ENCODE results near the gene SLC47A2.

DNA sequence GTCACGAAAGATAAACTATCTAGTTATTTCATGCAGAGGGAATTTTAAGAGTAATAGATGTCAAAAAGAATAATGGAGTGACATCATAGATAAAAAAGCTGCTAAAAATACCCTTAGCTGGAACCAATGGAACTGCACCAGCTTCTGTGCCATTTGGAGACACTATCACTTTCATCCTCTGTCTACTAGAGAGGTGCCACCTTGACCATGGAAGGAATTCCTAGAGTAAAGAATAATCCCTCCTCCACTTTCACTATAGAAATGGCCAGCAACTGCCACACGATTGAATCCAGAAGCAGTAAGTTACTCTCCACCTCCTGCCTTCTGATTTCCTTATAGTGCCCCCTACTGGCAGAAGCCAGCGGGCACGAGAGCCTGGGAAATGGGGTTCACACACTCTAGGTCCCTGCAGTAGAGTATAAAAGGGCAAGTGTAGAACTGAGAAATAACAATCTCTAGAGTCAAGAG, 70.6 kb downstream of the SLC47A2 start:
- TF ChIP-seq, protein P1, sequence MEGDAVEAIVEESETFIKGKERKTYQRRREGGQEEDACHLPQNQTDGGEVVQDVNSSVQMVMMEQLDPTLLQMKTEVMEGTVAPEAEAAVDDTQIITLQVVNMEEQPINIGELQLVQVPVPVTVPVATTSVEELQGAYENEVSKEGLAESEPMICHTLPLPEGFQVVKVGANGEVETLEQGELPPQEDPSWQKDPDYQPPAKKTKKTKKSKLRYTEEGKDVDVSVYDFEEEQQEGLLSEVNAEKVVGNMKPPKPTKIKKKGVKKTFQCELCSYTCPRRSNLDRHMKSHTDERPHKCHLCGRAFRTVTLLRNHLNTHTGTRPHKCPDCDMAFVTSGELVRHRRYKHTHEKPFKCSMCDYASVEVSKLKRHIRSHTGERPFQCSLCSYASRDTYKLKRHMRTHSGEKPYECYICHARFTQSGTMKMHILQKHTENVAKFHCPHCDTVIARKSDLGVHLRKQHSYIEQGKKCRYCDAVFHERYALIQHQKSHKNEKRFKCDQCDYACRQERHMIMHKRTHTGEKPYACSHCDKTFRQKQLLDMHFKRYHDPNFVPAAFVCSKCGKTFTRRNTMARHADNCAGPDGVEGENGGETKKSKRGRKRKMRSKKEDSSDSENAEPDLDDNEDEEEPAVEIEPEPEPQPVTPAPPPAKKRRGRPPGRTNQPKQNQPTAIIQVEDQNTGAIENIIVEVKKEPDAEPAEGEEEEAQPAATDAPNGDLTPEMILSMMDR (IDR thresholded peaks at IDR 0.05; ENCODE audit: low read depth, low read length), result peak; percentile 63
- TF ChIP-seq EZH2phosphoT487 (IDR thresholded peaks at IDR 0.05; ENCODE audit: low read depth), result no peak
